Measurements from ENCODE around the gene HNRNPCL2.
"Not testable (repeated sequence)": the region's sequence is repeated elsewhere in the genome, so short reads cannot be mapped to it uniquely, and the experiment has no call there.

The HNRNPCL2 gene

DNA sequence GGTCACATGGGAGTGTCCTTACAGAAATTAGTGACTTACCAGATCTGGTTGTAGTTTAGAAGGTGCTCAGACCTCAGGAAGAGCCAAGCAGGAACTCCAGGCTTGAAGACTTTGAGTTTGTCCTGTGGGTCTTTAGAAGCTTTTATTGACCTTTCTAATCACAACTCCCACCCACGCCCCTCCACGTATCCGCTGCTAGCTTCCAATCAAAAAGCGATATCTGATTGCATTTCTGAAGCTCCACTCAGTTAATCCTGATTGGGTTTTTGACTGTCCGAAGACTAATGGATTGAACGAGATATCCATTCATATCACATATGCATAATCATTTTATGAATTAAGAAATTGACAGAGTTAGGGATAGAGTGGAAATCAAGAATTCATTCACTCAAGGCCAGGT is at the start of gene HNRNPCL2:
Gene HNRNPCL2 (minus strand): TSS at position 101 of the 400 bp plus-strand sequence. CDS start 454 bp downstream, outside the sequence.
- not testable (repeated sequence) for H3K36me3 ChIP-seq (ENCODE audit: control insufficient read depth in 1 of 2, insufficient read depth in 2 of 2, low read length in 2 of 2); H3K27ac ChIP-seq (ENCODE audit: low read length); H3K4me1 ChIP-seq (ENCODE audit: control insufficient read depth in 1 of 2, insufficient read depth in 2 of 2, low read length in 2 of 2); H3K9me3 ChIP-seq (ENCODE audit: control insufficient read depth in 1 of 2, low read length in 2 of 2); H3K27me3 ChIP-seq (ENCODE audit: low read depth, low read length); H3K4me3 ChIP-seq (ENCODE audit: low read depth in 1 of 2, low read length in 2 of 2)

DNA sequence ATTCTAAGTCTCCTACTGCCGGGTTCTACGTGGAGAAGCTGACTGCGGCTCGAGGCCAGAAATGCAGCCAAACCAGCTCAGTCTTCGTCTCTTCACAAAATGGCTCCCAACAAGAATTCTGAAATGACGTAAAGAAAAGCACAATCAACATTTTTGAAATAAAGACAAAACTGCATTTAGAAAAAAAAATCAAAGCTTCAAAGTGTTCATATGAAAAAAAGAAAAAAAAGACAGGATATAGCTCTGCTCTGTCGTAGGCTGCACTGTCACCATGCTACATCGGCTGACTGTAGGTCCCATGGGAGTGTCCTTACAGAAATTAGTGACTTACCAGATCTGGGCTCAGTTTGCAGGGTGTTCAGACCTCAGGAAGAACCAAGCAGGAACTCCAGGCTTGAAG is 48.9 kb upstream of the HNRNPCL2 start, which contains the start of gene HNRNPCL4:
Gene HNRNPCL4 (minus strand): TSS at position 101 of the 400 bp plus-strand sequence. CDS start 164 bp downstream, outside the sequence.
- H3K27me3 ChIP-seq (ENCODE audit: low read depth, low read length); H3K9me3 ChIP-seq (ENCODE audit: control insufficient read depth in 1 of 2, low read length in 2 of 2); H3K4me1 ChIP-seq (ENCODE audit: control insufficient read depth in 1 of 2, insufficient read depth in 2 of 2, low read length in 2 of 2); H3K27ac ChIP-seq (ENCODE audit: low read length); H3K36me3 ChIP-seq (ENCODE audit: control insufficient read depth in 1 of 2, insufficient read depth in 2 of 2, low read length in 2 of 2); H3K4me3 ChIP-seq (ENCODE audit: low read depth in 1 of 2, low read length in 2 of 2): not testable (repeated sequence)

DNA sequence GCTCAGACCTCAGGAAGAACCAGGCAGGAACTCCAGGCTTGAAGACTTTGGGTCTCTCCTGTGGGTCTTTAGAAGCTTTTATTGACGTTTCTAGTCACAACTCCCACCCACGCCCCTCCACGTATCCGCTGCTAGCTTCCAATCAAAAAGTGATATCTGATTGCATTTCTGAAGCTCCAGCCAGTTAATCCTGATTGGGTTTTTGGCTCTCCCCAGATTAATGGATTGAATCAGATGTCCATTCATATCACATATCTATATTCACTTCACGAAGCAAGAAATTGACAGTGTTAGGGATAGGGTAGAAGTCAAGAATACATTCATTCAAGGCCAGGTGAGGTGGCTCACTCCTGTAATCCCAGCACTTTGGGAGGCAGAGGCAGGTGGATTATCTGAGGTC is 39.3 kb upstream of the HNRNPCL2 start, which contains the start of gene PRAMEF26:
Gene PRAMEF26 (minus strand): TSS at position 101 of the 400 bp plus-strand sequence. CDS start 2,914 bp downstream, outside the sequence.
- not testable (repeated sequence) for H3K9me3 ChIP-seq (ENCODE audit: control insufficient read depth in 1 of 2, low read length in 2 of 2); H3K27ac ChIP-seq (ENCODE audit: low read length); H3K4me1 ChIP-seq (ENCODE audit: control insufficient read depth in 1 of 2, insufficient read depth in 2 of 2, low read length in 2 of 2); H3K4me3 ChIP-seq (ENCODE audit: low read depth in 1 of 2, low read length in 2 of 2); H3K36me3 ChIP-seq (ENCODE audit: control insufficient read depth in 1 of 2, insufficient read depth in 2 of 2, low read length in 2 of 2); H3K27me3 ChIP-seq (ENCODE audit: low read depth, low read length)

DNA sequence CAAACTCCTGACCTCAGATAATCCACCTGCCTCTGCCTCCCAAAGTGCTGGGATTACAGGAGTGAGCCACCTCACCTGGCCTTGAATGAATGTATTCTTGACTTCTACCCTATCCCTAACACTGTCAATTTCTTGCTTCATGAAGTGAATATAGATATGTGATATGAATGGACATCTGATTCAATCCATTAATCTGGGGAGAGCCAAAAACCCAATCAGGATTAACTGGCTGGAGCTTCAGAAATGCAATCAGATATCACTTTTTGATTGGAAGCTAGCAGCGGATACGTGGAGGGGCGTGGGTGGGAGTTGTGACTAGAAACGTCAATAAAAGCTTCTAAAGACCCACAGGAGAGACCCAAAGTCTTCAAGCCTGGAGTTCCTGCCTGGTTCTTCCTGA is 46.2 kb downstream of the HNRNPCL2 start, which contains the start of gene PRAMEF25:
Gene PRAMEF25 (plus strand): TSS at position 301 of the 400 bp plus-strand sequence. CDS start 2,920 bp downstream, outside the sequence.
- H3K27me3 ChIP-seq (ENCODE audit: low read depth, low read length); H3K27ac ChIP-seq (ENCODE audit: low read length); H3K9me3 ChIP-seq (ENCODE audit: control insufficient read depth in 1 of 2, low read length in 2 of 2); H3K4me1 ChIP-seq (ENCODE audit: control insufficient read depth in 1 of 2, insufficient read depth in 2 of 2, low read length in 2 of 2); H3K36me3 ChIP-seq (ENCODE audit: control insufficient read depth in 1 of 2, insufficient read depth in 2 of 2, low read length in 2 of 2); H3K4me3 ChIP-seq (ENCODE audit: low read depth in 1 of 2, low read length in 2 of 2): not testable (repeated sequence)
